ENCODE measurements around the gene PARD3. TPM values are rescaled to one million over a fixed set of nuclear protein-coding genes. Genes with fewer than 3 reads are reported as not detected.
"Not testable (repeated sequence)": the region's sequence is repeated elsewhere in the genome, so short reads cannot be mapped to it uniquely, and the experiment has no call there.

PARD3 gene
- total RNA-seq, 1 donor from 2014 or later = 64.5 TPM

DNA sequence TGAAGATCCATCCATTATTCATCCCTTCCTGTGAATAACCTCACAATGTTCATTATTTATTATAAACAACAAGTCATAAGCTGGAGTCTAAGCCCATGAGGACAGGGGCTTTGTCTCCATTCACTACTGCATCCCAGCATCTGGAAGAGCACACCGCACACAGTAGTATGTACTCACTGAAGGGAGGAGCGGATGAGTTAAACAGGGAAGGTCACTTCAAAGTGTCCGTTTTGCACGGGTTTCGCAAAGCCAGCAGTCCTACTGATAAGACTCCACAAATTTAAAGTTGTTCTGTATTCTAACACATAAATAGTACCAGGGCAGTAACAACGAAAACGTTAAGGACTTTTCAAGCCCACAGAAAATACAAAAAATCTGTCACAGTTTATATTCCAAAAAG lies 167.9 kb downstream of the PARD3 start:
- ATAC-seq = no peak

DNA sequence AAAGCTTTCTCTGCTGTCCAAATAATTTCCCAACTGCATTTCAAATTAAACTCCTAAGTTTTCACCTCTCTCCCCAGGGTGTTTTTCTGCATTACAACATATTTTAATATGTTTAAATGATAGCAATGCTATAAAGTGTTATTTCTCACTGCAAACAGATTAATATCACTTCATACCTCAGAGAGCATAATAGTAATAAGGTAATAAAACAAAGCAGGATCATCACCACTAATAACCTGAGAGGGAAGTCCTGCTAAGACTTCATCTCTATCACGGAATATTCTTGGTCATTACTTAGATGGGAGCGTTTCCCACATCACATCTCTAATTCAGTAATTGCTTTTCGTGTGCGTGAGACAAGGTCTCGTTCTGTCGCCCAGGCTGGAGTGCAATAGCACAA lies 168.8 kb downstream of the PARD3 start:
- ATAC-seq = no peak

DNA sequence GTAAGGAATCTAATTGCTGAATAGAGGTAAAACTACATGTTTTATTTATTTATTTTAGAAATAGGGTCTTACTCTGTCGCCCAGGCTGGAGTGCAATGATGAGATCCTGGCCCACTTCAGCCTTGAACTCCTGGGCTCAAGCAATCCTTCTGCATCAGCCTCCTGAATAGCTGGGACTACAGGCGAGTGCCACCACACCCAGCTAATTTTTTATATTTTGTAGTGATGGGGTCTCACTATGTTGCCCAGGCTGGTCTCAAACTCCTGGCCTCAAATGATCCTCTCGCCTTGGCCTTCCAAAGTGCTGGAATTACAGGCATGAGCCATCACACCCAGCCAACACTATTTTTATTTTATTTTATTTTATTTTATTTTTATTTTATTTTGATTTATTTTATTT lies 170.3 kb downstream of the PARD3 start:
- not testable (repeated sequence) for ATAC-seq

GRCh38 chr10:34644224-34644623 lies 170.9 kb downstream of the PARD3 start:
- no peak for ATAC-seq

GRCh38 chr10:34643620-34644019 lies 171.5 kb downstream of the PARD3 start:
- ATAC-seq = no peak

- ATAC-seq = peak; percentile 41
Measured at GRCh38 chr10:34641913-34642558, 173.1 kb downstream of the PARD3 start.

DNA sequence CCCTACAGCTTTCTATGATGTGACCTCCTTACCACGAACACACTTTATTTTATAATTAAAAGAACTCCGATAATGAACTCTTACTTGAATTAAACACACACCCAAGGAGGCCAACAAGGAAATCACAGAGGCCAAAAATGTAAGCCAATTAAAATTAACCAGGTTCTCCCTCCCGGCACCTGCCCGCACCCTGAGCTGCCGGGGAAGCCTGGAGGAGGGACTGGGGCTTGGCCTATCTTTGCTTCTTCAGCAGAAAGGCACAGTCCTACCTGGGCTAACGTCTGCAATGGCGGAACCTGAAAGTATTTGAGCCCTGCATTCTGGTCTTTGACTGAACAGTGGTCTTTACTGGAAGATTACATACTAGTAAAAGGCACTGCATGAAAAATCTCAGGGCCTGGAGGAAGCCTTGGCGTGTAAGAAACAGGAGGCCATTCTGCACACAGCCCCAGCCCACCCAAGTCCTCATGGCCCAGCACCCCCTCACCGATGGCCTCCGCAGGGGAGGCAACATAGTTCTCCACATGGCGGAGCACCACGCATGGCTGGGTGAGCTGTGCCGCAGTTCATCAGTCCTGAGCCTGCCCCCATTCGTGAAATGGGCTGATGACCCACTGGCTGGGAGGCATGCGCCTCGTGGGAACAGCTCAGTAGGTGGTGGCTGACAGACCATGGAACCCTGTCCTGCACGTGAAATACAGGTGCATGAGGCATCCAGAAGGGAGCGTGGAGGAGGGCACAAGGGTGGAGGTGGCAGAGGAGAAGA lies 173.8 kb downstream of the PARD3 start:
- no peak for ATAC-seq

- peak; percentile 74 for ATAC-seq
Measured at GRCh38 chr10:34638406-34639054, 176.6 kb downstream of the PARD3 start.

DNA sequence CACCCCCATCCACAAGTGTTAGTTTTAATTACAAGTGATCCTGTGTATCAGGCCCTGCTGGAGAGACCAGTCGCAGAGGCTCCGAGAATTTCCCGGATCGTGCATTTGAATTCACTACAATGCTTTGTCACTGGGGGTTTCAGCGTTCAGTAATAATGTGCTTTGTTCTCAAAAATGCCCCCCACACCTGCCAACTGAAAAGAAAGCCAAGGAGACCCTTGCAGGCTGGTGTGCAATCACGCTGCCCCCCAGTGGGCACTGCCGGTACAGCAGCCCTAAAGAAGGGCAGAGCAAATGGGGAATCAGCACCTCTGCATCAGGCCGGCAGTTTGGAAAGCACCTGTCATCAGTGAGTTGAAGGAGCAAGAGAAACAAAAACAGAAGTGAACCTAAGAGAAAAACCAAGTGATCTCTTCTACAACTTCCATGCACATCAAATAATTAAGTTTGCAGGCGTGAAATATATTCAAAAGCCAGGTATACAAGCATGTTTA lies 177.6 kb downstream of the PARD3 start:
- peak; percentile 70 for ATAC-seq

GRCh38 chr10:34635111-34635510 lies 180.0 kb downstream of the PARD3 start:
- no peak for ATAC-seq

DNA sequence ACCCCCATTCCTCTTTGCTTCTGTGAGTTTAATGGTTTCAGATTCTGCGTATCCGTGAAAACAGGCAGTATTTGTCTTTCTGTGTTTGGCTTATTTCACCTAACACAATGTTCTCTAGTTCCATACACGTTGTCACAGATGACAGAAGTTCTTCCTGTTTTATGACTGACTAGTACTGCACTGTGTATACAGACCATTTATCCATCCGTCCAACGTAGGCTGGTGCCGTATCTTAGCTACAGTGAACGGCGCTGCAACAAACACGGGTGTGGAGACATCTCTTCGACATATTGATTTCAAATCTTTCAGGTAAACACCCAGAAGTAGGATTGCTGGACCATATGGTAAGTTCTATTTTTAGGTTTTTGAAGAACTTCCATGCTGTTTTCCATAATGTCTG lies 181.7 kb downstream of the PARD3 start:
- ATAC-seq = no peak

GRCh38 chr10:34629084-34629483 lies 186.0 kb downstream of the PARD3 start:
- ATAC-seq = no peak

GRCh38 chr10:34628174-34628796 lies 186.8 kb downstream of the PARD3 start:
- no peak for ATAC-seq

GRCh38 chr10:34627741-34628140 lies 187.4 kb downstream of the PARD3 start:
- no peak for ATAC-seq

DNA sequence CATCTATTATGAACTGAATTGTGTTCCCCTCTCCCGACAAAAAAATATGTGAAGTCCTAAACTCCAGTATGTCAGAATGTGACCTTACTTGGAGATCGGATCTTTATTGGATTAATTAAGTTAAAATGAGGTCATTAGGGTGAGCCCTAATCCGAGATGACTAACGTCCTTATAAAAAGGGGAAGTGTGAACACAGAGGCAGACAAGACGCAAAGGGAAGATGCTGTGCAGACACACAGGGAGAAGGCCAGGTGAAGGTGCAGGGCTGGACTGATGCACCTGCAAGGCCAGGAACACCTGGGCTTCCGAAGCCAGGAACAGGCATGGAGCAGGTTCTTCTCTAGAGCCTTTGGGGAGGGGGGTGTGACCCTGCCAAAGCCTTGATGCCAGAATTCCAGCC lies 187.8 kb downstream of the PARD3 start:
- no peak for ATAC-seq

- ATAC-seq = no peak
Measured at GRCh38 chr10:34626158-34626880, 188.8 kb downstream of the PARD3 start.

- ATAC-seq = peak; percentile 16
Measured at GRCh38 chr10:34624323-34625153, 190.6 kb downstream of the PARD3 start.

GRCh38 chr10:34622945-34623344 lies 192.2 kb downstream of the PARD3 start:
- ATAC-seq = no peak

GRCh38 chr10:34618611-34619010 lies 196.5 kb downstream of the PARD3 start:
- no peak for ATAC-seq

DNA sequence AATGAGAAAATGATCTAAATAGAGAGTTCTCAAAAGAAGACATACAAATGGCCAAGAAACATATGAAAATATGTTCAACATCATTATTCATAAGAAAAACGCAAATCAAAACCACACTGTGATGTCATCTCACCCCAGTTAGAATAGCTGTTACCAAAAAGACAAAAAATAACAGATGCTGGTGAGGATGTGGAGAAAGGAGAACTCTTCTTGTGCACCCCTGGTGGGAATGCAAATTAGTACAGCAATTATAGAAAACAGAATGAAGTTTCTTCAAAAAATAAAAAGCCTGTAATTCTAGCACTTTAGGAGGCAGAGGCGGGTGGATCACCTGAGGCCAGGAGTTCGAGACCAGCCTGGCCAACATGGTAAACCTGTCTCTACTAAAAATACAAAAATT lies 199.3 kb downstream of the PARD3 start:
- ATAC-seq = no peak

DNA sequence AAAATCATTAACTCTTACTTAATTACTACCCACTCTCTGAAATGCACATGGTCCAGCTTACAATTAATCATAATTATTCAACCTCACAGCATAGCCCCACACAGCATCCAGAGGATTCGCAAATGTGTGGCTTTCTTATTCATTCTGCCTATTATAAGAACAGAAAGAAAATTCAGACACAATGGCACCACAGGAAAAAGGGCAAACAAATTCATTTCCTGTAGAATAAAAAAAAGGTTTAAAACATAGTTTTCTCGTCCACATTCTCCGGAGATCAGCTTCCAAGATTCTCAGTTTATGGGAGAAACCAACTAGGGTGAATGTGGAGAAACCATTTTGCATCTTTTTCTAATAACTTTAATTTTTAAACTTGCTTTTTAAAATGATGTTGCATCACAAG lies 201.6 kb downstream of the PARD3 start:
- ATAC-seq = no peak

DNA sequence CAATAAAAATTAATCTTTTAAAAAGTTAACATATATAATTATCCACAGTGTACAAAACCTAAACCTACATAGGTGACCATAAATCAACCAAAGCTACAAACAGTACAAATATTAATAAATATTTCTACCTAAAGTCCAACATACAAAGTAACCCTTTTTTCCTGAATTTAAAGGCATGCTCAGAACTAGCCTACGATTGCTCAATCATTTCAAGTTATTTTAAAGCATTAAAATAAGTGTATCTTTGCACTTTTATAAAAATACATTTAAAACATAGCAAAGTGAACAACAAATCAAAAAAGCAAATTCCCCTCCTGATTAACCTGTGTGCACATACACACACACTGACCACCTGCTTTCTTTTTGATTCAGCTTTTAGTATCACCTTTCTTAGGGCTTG lies 202.2 kb downstream of the PARD3 start:
- no peak for ATAC-seq
